ENCODE data around the gene B3GAT1.

GRCh38 chr11:134379241-134379640, 32.8 kb downstream of the B3GAT1 start:
- TF ChIP-seq, protein P1, sequence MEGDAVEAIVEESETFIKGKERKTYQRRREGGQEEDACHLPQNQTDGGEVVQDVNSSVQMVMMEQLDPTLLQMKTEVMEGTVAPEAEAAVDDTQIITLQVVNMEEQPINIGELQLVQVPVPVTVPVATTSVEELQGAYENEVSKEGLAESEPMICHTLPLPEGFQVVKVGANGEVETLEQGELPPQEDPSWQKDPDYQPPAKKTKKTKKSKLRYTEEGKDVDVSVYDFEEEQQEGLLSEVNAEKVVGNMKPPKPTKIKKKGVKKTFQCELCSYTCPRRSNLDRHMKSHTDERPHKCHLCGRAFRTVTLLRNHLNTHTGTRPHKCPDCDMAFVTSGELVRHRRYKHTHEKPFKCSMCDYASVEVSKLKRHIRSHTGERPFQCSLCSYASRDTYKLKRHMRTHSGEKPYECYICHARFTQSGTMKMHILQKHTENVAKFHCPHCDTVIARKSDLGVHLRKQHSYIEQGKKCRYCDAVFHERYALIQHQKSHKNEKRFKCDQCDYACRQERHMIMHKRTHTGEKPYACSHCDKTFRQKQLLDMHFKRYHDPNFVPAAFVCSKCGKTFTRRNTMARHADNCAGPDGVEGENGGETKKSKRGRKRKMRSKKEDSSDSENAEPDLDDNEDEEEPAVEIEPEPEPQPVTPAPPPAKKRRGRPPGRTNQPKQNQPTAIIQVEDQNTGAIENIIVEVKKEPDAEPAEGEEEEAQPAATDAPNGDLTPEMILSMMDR (IDR thresholded peaks at IDR 0.05), result no peak
- TF ChIP-seq POLR2A (IDR thresholded peaks at IDR 0.05) (no peak), EP300 (IDR thresholded peaks at IDR 0.05) (no peak)
